ENCODE data around the gene ZNF700. TPM values are rescaled to one million over a fixed set of nuclear protein-coding genes. Genes with fewer than 3 reads are reported as not detected.

Gene ZNF700
- total and polyA plus RNA-seq, 8 donors = 3.5 to 25.3 (median 14.6) TPM

- no peak for DNase-seq
- Histone ChIP-seq H3K27ac (no peak overlapping the region), H3K9me3 (peaks cover 27 to 84% (median 70%) of the 10 kb centered on the region in 4 donors), H3K27me3 (no peaks in the 10 kb centered on the region), H3K4me3 (no peak overlapping the region), H3K4me1 (no peaks in the 10 kb centered on the region), H3K36me3 (peaks cover 12 to 52% (median 33%) of the 10 kb centered on the region in 4 donors)
- TF ChIP-seq CTCF (IDR thresholded peaks at IDR 0.05) = no peak
- WGBS, 5 donors = 86 to 94% (median 92%) methylated on average over 4 of the region's 4 CpGs
- intact Hi-C loops (cut with DNase I; ENCODE audit: low total_unique reads) = no loop called here
These were observed 54.6 kb downstream of the ZNF700 start for GRCh38 chr19:11979527-11979926.

- DNase-seq = no peak
- WGBS, 5 donors = 85 to 94% (median 90%) methylated on average over 4 of the region's 4 CpGs
- Histone ChIP-seq H3K4me1 (peaks cover 0 to 7% (median 4%) of the 10 kb centered on the region in 4 donors), H3K27me3 (no peaks in the 10 kb centered on the region), H3K4me3 (no peak overlapping the region), H3K36me3 (peaks cover 12 to 27% (median 23%) of the 10 kb centered on the region in 4 donors), H3K27ac (no peak overlapping the region), H3K9me3 (peaks cover 27 to 58% (median 51%) of the 10 kb centered on the region in 4 donors)
- TF ChIP-seq CTCF (IDR thresholded peaks at IDR 0.05) = no peak
- no peak for TF ChIP-seq POLR2AphosphoS5 (IDR thresholded peaks at IDR 0.05)
- no peak for TF ChIP-seq EP300 (IDR thresholded peaks at IDR 0.05)
- TF ChIP-seq POLR2A (IDR thresholded peaks at IDR 0.05) = no peak
- intact Hi-C loops (cut with DNase I; ENCODE audit: low total_unique reads) = loop anchor here (10.0 kb wide), 1 partner anchor 58 kb away; the partner anchor contains the start of gene ZNF700
These were observed 57.6 kb downstream of the ZNF700 start for GRCh38 chr19:11982526-11982925.

DNA sequence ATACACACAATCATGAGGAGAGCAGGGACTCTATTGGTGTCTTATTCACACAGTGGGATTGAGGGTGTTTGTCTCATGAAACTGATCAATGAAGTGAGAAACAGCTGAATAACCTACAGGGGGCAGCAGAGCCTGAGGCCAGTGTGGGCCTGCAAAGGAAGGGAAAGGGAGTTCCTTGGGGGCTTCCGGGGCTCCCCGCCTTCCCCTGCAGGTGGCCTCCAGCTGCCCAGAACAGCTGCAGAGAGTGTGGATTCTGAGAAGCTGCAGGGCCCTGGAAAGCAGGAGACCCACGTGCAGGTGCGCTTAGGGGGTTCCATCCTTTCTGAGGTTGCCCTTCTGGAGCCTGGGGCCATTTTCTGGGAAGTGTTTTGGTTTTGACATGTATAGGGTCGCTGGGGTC is 60.1 kb downstream of the ZNF700 start:
- TF ChIP-seq POLR2AphosphoS5 (IDR thresholded peaks at IDR 0.05) = no peak
- TF ChIP-seq CTCF (IDR thresholded peaks at IDR 0.05) = no peak
- no peak for TF ChIP-seq POLR2A (IDR thresholded peaks at IDR 0.05)
- no peak for TF ChIP-seq EP300 (IDR thresholded peaks at IDR 0.05)

GRCh38 chr19:11986754-11987153 is 61.8 kb downstream of the ZNF700 start:
- H3K4me1 ChIP-seq = peaks cover 0 to 22% (median 13%) of the 10 kb centered on the region in 4 donors
- no peaks in the 10 kb centered on the region for H3K27me3 ChIP-seq
- TF ChIP-seq EP300 (IDR thresholded peaks at IDR 0.05) (no peak), POLR2AphosphoS5 (IDR thresholded peaks at IDR 0.05) (no peak), POLR2A (IDR thresholded peaks at IDR 0.05) (no peak), CTCF (IDR thresholded peaks at IDR 0.05) (no peak)
- H3K27ac ChIP-seq = no peak overlapping the region
- peak overlapping the region in 2 of 4 donors; percentile 89 to 99 for H3K4me3 ChIP-seq
- 90 to 94% (median 92%) methylated on average over 17 of the region's 17 CpGs for WGBS, 5 donors
- H3K9me3 ChIP-seq = peaks cover 0 to 16% (median 10%) of the 10 kb centered on the region in 4 donors
- DNase-seq = no peak
- no peaks in the 10 kb centered on the region for H3K36me3 ChIP-seq
- intact Hi-C loops (cut with DNase I; ENCODE audit: low total_unique reads) = loop anchor here (10.0 kb wide), 1 partner anchor 62 kb away; the partner anchor contains the start of gene ZNF700

More for the DNA sequence above, 60.1 kb downstream of the ZNF700 start:
- peak in 1 of 2 donors; percentile 13 for DNase-seq
- H3K36me3 ChIP-seq = peaks cover 0 to 2% (median under 1%) of the 10 kb centered on the region in 4 donors
- no peak overlapping the region for H3K27ac ChIP-seq
- intact Hi-C loops (cut with DNase I; ENCODE audit: low total_unique reads) = loop anchor here (10.0 kb wide), 1 partner anchor 60 kb away; the partner anchor contains the start of gene ZNF700
- no peak overlapping the region for H3K4me3 ChIP-seq
- no peaks in the 10 kb centered on the region for H3K27me3 ChIP-seq
- peaks cover 11 to 34% (median 28%) of the 10 kb centered on the region in 4 donors for H3K9me3 ChIP-seq
- 24 to 36% (median 33%) methylated on average over 5 of the region's 5 CpGs for WGBS, 5 donors
- peaks cover 0 to 22% (median 13%) of the 10 kb centered on the region in 4 donors for H3K4me1 ChIP-seq

Measured in stomach (tissue), 9 donors.